Karpas-422 (cell line): ENCODE measurements around the gene RAB41. TPM values are rescaled to one million over a fixed set of nuclear protein-coding genes. Genes with fewer than 3 reads are reported as not detected.
"Not testable (repeated sequence)": the region's sequence is repeated elsewhere in the genome, so short reads cannot be mapped to it uniquely, and the experiment has no call there.

ENCODE experiments used
- DNase-seq: peaks from one replicate; pipeline ENCODE4 v3.0.0-alpha.2; 2015
- H2AFZ ChIP-seq: fragments of 200-600 bp; sonication (generic); 2 replicates; pipeline ENCODE4 v1.6.1; 2014; ENCODE audit warnings: antibody characterized with exemption, low read length, mixed read lengths
- H3K27ac ChIP-seq: fragments of 200-600 bp; sonication (generic); 2 replicates; pipeline ENCODE4 v1.5.1; 2014; ENCODE audit warnings: mild to moderate bottlenecking, low read length, moderate library complexity
- H3K27me3 ChIP-seq: fragments of 200-600 bp; sonication (generic); 2 replicates; pipeline ENCODE4 v1.6.1; 2014; ENCODE audit warnings: low read length, mixed read lengths
- H3K36me3 ChIP-seq: fragments of 200-600 bp; sonication (generic); 2 replicates; pipeline ENCODE4 v1.6.1; 2014; ENCODE audit warnings: low read length, mixed read lengths; ENCODE audit not compliant: insufficient read depth
- H3K4me1 ChIP-seq: fragments of 200-600 bp; sonication (generic); 2 replicates; pipeline ENCODE4 v1.6.1; 2014; ENCODE audit warnings: mild to moderate bottlenecking, low read length, mixed read lengths
- H3K4me2 ChIP-seq: fragments of 200-600 bp; sonication (generic); 2 replicates; pipeline ENCODE4 v1.6.1; 2014; ENCODE audit warnings: low read length, low read depth, mild to moderate bottlenecking; ENCODE audit not compliant: poor library complexity, severe bottlenecking
- H3K4me3 ChIP-seq: fragments of 200-600 bp; sonication (generic); 2 replicates; pipeline ENCODE4 v1.5.1; 2014; ENCODE audit warnings: mild to moderate bottlenecking, antibody characterized with exemption, low read length, mixed read lengths
- H3K79me2 ChIP-seq: fragments of 200-600 bp; sonication (generic); 2 replicates; pipeline ENCODE4 v1.6.1; 2014; ENCODE audit warnings: mild to moderate bottlenecking, low read length, mixed read lengths
- H3K9ac ChIP-seq: fragments of 200-600 bp; sonication (generic); 2 replicates; pipeline ENCODE4 v1.6.0; 2014; ENCODE audit warnings: low read length
- H3K9me2 ChIP-seq: fragments of 200-600 bp; sonication (generic), shearing (Covaris generic); replicated peaks from 2 replicates; pipeline ENCODE4 v1.6.0; 2014; ENCODE audit warnings: mild to moderate bottlenecking, low read length, moderate library complexity; ENCODE audit not compliant: insufficient read depth
- H3K9me3 ChIP-seq: fragments of 300-700, 200-600 bp; sonication (generic); 2 replicates; pipeline ENCODE4 v1.6.1; 2014; ENCODE audit warnings: low read length, mixed read lengths
- H4K20me1 ChIP-seq: fragments of 200-600 bp; sonication (generic); 2 replicates; pipeline ENCODE4 v1.6.1; 2014; ENCODE audit warnings: mild to moderate bottlenecking, antibody characterized with exemption, low read length, low read depth; ENCODE audit not compliant: insufficient read depth
- total RNA-seq: library from RNA; depleted of rRNA; stranded (reverse); fragments of >200 nt; shearing (Covaris generic); gene quantifications from 2 replicates; pipeline ENCODE4 v1.2.3, GENCODE V29; 2014; ENCODE audit warnings: low replicate concordance

Gene RAB41
- total RNA-seq, 1 experiment from 2014 or later, result not detected

DNA sequence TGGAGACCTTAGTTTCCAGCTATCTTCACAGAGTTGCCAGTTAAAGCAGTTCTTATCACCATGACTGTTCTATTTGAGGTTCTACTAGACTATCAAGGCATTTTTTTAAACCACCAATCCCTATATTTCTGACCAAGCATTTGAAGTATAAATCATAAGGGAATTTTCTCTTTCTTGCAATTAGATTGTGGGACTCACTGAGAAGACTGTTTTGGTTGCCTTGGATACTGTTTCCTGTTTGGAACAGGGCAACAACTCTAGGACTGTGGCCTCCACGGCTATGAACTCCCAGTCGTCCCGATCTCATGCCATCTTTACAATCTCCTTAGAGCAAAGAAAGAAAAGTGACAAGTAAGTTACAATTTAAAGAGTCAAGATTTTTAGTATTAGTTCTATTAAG lies 19.7 kb downstream of the RAB41 start:
- no peak overlapping the region for H3K9ac ChIP-seq
- no peaks in the 10 kb centered on the region for H4K20me1 ChIP-seq
- H3K9me3 ChIP-seq, result no peaks in the 10 kb centered on the region
- H2AFZ ChIP-seq, result no peak overlapping the region
- no peak overlapping the region for H3K4me3 ChIP-seq
- peaks cover 15% of the 10 kb centered on the region for H3K79me2 ChIP-seq
- H3K27ac ChIP-seq, result no peak overlapping the region
- peaks cover 41% of the 10 kb centered on the region; the same call in 1 of the 2 replicates for H3K36me3 ChIP-seq
- DNase-seq, result no peak
- no peaks in the 10 kb centered on the region for H3K9me2 ChIP-seq
- no peak overlapping the region for H3K4me2 ChIP-seq
- H3K27me3 ChIP-seq, result no peaks in the 10 kb centered on the region
- no peaks in the 10 kb centered on the region for H3K4me1 ChIP-seq

DNA sequence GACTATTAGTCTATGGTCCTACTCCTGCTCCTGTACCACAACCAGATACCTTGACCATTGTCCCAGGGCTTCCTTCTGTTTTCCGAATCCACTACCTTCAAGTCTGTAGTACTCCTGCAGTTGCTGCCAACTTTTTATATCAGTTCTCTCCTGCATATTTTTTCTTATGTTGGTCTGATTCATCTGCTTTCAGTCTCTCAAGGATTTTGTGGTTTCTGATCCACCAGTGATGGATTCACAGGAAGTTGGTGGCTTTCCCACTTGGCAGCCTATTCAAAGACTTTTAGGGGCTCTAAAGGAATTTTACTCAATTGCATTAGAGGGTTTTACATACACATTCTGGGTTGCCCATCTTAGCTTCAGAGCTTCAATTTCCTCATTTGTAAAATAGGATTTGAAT lies 31.5 kb downstream of the RAB41 start:
- H3K79me2 ChIP-seq, result peaks cover 55% of the 10 kb centered on the region
- H3K9ac ChIP-seq, result no peak overlapping the region
- no peak overlapping the region for H3K27ac ChIP-seq
- H3K4me3 ChIP-seq, result no peak overlapping the region
- H3K4me2 ChIP-seq, result no peak overlapping the region
- H4K20me1 ChIP-seq, result no peaks in the 10 kb centered on the region
- H3K9me3 ChIP-seq, result no peaks in the 10 kb centered on the region
- DNase-seq, result no peak
- H3K4me1 ChIP-seq, result no peaks in the 10 kb centered on the region
- peaks cover 14% of the 10 kb centered on the region for H3K36me3 ChIP-seq
- H3K27me3 ChIP-seq, result no peaks in the 10 kb centered on the region
- no peaks in the 10 kb centered on the region for H3K9me2 ChIP-seq
- H2AFZ ChIP-seq, result no peak overlapping the region

DNA sequence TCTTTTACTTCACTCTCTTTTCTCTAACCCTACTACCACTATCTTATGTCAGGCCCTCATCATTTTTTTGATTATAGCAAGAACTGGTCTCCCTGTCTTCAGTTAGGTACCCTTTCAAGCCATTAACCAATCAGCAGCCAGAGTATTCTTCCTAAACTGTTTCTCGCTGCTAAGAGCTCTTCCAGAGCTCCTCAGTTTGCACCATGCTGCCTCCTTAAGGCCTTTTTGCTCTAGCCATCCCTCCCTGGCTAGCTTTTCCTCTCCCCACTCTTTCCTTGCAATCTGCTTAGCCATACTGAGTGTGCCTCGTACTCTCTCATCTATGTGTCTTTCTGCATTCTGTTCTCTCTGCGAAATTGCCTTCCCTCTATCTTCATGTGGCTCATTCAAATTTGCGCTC lies 40.8 kb downstream of the RAB41 start:
- Histone ChIP-seq H3K9me2 (no peaks in the 10 kb centered on the region), H3K36me3 (no peaks in the 10 kb centered on the region), H4K20me1 (no peaks in the 10 kb centered on the region), H3K4me1 (no peaks in the 10 kb centered on the region), H3K79me2 (peaks cover 19% of the 10 kb centered on the region; the same call in 1 of the 2 replicates), H3K27me3 (no peaks in the 10 kb centered on the region), H3K4me2 (no peak overlapping the region), H3K9ac (no peak overlapping the region), H2AFZ (no peak overlapping the region), H3K9me3 (no peaks in the 10 kb centered on the region), H3K4me3 (no peak overlapping the region), H3K27ac (no peak overlapping the region)
- DNase-seq, result no peak

DNA sequence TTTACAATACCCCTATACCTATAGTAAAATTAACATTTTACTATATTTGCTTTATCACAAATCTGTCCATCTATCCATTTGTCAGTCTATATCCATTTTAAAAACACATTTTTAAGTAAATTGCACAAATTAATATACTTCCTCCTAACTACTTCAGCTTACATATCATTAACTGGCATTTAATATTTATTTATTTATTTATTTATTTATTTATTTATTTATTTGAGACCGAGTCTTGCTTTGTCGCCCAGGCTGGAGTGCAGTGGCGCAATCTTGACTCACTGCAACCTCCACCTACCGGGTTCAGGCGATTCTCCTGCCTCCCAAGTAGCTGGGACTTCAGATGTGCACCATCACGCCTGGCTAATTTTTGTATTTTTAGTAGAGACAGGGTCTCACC lies 41.7 kb downstream of the RAB41 start:
- DNase-seq, H3K9me3 ChIP-seq, H3K27me3 ChIP-seq, H3K36me3 ChIP-seq, H3K4me2 ChIP-seq, H4K20me1 ChIP-seq, H2AFZ ChIP-seq, H3K27ac ChIP-seq, H3K4me1 ChIP-seq, H3K4me3 ChIP-seq, H3K9me2 ChIP-seq, H3K9ac ChIP-seq: not testable (repeated sequence)
- peaks cover 15% of the 10 kb centered on the region; the same call in 1 of the 2 replicates for H3K79me2 ChIP-seq

DNA sequence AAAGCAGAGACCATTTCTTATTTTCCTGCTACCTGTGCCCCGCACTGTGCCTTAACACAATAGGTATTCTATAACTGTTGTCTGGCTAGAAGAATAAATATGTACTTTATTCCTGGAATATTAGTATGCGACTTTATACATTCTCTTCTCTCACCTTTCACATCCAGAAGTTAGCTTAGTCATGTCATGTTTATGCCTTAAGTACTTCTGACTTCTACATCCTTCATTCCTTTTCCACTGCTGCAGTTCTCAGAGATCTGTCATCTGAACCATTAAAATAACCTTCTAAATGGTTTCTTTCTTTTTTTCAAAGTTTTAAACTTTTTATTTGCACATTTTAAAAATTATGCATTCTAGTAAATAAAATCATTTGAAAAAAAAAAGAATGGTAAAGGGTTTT lies 42.4 kb downstream of the RAB41 start:
- Histone ChIP-seq H3K4me2 (no peak overlapping the region), H3K9ac (no peak overlapping the region), H3K36me3 (peaks cover 3% of the 10 kb centered on the region; the same call in 1 of the 2 replicates), H3K9me3 (no peaks in the 10 kb centered on the region), H3K4me1 (no peaks in the 10 kb centered on the region), H2AFZ (no peak overlapping the region), H3K4me3 (no peak overlapping the region), H3K27ac (no peak overlapping the region), H3K9me2 (no peaks in the 10 kb centered on the region), H3K79me2 (peaks cover 15% of the 10 kb centered on the region; the same call in 1 of the 2 replicates), H3K27me3 (no peaks in the 10 kb centered on the region), H4K20me1 (no peaks in the 10 kb centered on the region)
- no peak for DNase-seq

DNA sequence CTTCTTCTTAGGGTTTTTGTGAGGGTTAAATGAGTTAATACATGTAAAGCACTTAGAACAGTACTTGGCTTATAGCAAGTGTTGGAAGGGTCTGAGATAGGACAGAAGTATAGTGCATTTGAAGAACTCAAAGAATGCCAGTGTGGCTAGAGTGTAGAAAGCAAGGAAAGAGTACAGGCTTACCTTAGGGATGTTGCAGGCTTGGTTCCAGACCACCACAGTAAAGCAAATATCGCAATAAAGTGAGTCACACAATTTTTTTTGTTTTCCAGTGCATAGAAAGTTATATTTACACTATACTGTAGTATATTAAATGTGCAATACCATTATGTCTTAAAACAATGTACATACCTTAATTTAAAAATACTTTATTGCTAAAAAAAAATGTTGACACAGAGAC lies 49.2 kb downstream of the RAB41 start:
- no peak overlapping the region for H3K27ac ChIP-seq
- H4K20me1 ChIP-seq, result no peaks in the 10 kb centered on the region
- H3K36me3 ChIP-seq, result peaks cover 8% of the 10 kb centered on the region; the same call in 1 of the 2 replicates
- H3K9me3 ChIP-seq, result no peaks in the 10 kb centered on the region
- H3K4me1 ChIP-seq, result no peaks in the 10 kb centered on the region
- H3K9me2 ChIP-seq, result no peaks in the 10 kb centered on the region
- H3K4me3 ChIP-seq, result no peak overlapping the region
- no peaks in the 10 kb centered on the region for H3K27me3 ChIP-seq
- no peak overlapping the region for H2AFZ ChIP-seq
- peaks cover 6% of the 10 kb centered on the region; the same call in 1 of the 2 replicates for H3K79me2 ChIP-seq
- no peak overlapping the region for H3K4me2 ChIP-seq
- H3K9ac ChIP-seq, result no peak overlapping the region
- DNase-seq, result no peak

DNA sequence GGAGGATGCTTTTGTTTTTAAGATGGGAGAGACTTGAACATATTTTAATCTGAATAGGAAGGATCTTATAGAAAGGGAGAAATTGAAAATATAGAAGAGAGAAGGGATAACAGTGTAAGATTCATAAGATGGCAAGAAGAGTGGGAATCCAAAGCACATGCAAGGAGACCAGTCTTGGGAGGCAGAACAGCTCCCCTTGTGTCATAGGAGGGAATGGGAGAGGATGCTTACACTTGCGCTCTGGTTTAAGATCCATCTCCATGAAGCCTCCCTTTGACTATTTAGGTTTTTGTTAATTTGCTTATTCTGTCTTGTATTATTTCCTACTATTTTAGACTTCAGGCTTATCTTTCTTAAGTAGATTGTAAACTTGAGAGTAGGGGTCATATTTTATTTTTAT lies 50.6 kb downstream of the RAB41 start:
- no peak overlapping the region for H3K27ac ChIP-seq
- H3K27me3 ChIP-seq, result no peaks in the 10 kb centered on the region
- H3K9ac ChIP-seq, result no peak overlapping the region
- H2AFZ ChIP-seq, result no peak overlapping the region
- H3K4me2 ChIP-seq, result no peak overlapping the region
- no peaks in the 10 kb centered on the region for H3K9me3 ChIP-seq
- no peaks in the 10 kb centered on the region for H4K20me1 ChIP-seq
- H3K4me1 ChIP-seq, result no peaks in the 10 kb centered on the region
- no peak overlapping the region for H3K4me3 ChIP-seq
- no peak for DNase-seq
- no peaks in the 10 kb centered on the region for H3K9me2 ChIP-seq
- peaks cover 3% of the 10 kb centered on the region; the same call in 1 of the 2 replicates for H3K79me2 ChIP-seq
- peaks cover 8% of the 10 kb centered on the region; the same call in 1 of the 2 replicates for H3K36me3 ChIP-seq
